OCI-LY1 (cell line): Measurements from ENCODE around the gene SLC15A5.

Source experiments
- H2AFZ ChIP-seq: fragments of 200-600 bp; sonication (generic), shearing (Covaris generic); 2 replicates; pipeline ENCODE4 v1.6.0; 2014; ENCODE audit warnings: antibody characterized with exemption, mild to moderate bottlenecking, low read length
- H3F3A ChIP-seq: fragments of 200-600 bp; sonication (generic), shearing (Covaris generic); 2 replicates; pipeline ENCODE4 v1.6.0; 2014; ENCODE audit warnings: mild to moderate bottlenecking, antibody characterized with exemption, low read length, moderate library complexity; ENCODE audit not compliant: insufficient read depth
- H3K27ac ChIP-seq: fragments of 200-600 bp; sonication (generic); 2 replicates; pipeline ENCODE4 v1.5.1; 2014; ENCODE audit warnings: low read length, mixed run types, mild to moderate bottlenecking, low read depth; ENCODE audit not compliant: poor library complexity, severe bottlenecking
- H3K27me3 ChIP-seq: fragments of 200-600 bp; sonication (generic); 2 replicates; pipeline ENCODE4 v1.6.0; 2014; ENCODE audit warnings: antibody characterized with exemption, mild to moderate bottlenecking, low read length, moderate library complexity; ENCODE audit not compliant: insufficient read depth
- H3K36me3 ChIP-seq: fragments of 200-600 bp; sonication (generic); 2 replicates; pipeline ENCODE4 v1.6.1; 2014; ENCODE audit warnings: mild to moderate bottlenecking, antibody characterized with exemption, low read length, moderate library complexity, mixed read lengths; ENCODE audit not compliant: insufficient read depth
- H3K4me1 ChIP-seq: fragments of 200-600 bp; sonication (generic); 2 replicates; pipeline ENCODE4 v1.5.1; 2014; ENCODE audit warnings: mild to moderate bottlenecking, low read length, moderate library complexity; ENCODE audit not compliant: insufficient read depth, severe bottlenecking
- H3K4me2 ChIP-seq: fragments of 200-600 bp; sonication (generic), shearing (Covaris generic); 2 replicates; pipeline ENCODE4 v1.6.1; 2014; ENCODE audit warnings: low read length
- H3K4me3 ChIP-seq: fragments of 200-600 bp; sonication (generic); 2 replicates; pipeline ENCODE4 v1.5.1; 2014; ENCODE audit warnings: low read length, low read depth, mild to moderate bottlenecking, mixed read lengths; ENCODE audit not compliant: poor library complexity, severe bottlenecking
- H3K79me2 ChIP-seq: fragments of 200-600 bp; shearing (Covaris generic); 2 replicates; pipeline ENCODE4 v1.6.1; 2016; ENCODE audit warnings: mixed run types, low read length, mixed read lengths; ENCODE audit not compliant: insufficient read depth
- H3K9ac ChIP-seq: fragments of 200-600 bp; sonication (generic), shearing (Covaris generic); 2 replicates; pipeline ENCODE4 v1.6.1; 2014; ENCODE audit warnings: mild to moderate bottlenecking, low read length, mixed read lengths
- H3K9me2 ChIP-seq: fragments of 200-600 bp; sonication (generic), shearing (Covaris generic); 2 replicates; pipeline ENCODE4 v1.6.1; 2014; ENCODE audit warnings: low read depth, mild to moderate bottlenecking, low read length, mixed read lengths
- H3K9me3 ChIP-seq: fragments of 200-600 bp; shearing (Covaris generic); 2 replicates; pipeline ENCODE4 v1.6.1; 2014; ENCODE audit warnings: low read length, mixed read lengths
- H4K20me1 ChIP-seq: fragments of 200-600 bp; sonication (generic), shearing (Covaris generic); 2 replicates; pipeline ENCODE4 v1.6.0; 2016; ENCODE audit warnings: mild to moderate bottlenecking, low read length; ENCODE audit not compliant: insufficient read depth
- CTCF ChIP-seq: fragments of 200-600 bp; sonication (generic), shearing (Covaris generic); IDR thresholded peaks from 2 replicates; pipeline ENCODE4 v1.5.1; 2017; ENCODE audit warnings: mild to moderate bottlenecking, antibody characterized with exemption, low read length, moderate library complexity, mixed read lengths
- EZH2 ChIP-seq: fragments of 200-600 bp; sonication (generic), shearing (Covaris generic); IDR thresholded peaks from 2 replicates; pipeline ENCODE4 v1.8.0; 2017; ENCODE audit warnings: borderline replicate concordance, mixed run types, mild to moderate bottlenecking, antibody characterized with exemption, low read length, moderate library complexity, mixed read lengths

The SLC15A5 gene

GRCh38 chr12:16272222-16272621 is 5.3 kb downstream of the SLC15A5 start:
- no peaks in the 10 kb centered on the region for H3K9me2 ChIP-seq
- H3K9me3 ChIP-seq: no peaks in the 10 kb centered on the region
- H3F3A ChIP-seq: no peaks in the 10 kb centered on the region
- no peak for TF ChIP-seq CTCF
- no peaks in the 10 kb centered on the region for H3K79me2 ChIP-seq
- no peak overlapping the region for H3K9ac ChIP-seq
- no peak overlapping the region for H3K4me3 ChIP-seq
- no peaks in the 10 kb centered on the region for H4K20me1 ChIP-seq
- H3K27ac ChIP-seq: no peak overlapping the region
- H3K4me1 ChIP-seq: no peaks in the 10 kb centered on the region
- H3K27me3 ChIP-seq: no peaks in the 10 kb centered on the region
- no peak overlapping the region for H3K4me2 ChIP-seq
- H2AFZ ChIP-seq: no peak overlapping the region
- H3K36me3 ChIP-seq: no peaks in the 10 kb centered on the region

- TF ChIP-seq CTCF (no peak), EZH2 (no peak)
Measured at GRCh38 chr12:16271062-16271461, 6.4 kb downstream of the SLC15A5 start.

GRCh38 chr12:16269946-16270345 is 7.5 kb downstream of the SLC15A5 start:
- TF ChIP-seq EZH2 (no peak), CTCF (no peak)
- Histone ChIP-seq H2AFZ (no peak overlapping the region), H3K4me2 (no peak overlapping the region), H3K36me3 (no peaks in the 10 kb centered on the region), H4K20me1 (no peaks in the 10 kb centered on the region), H3K27ac (no peak overlapping the region), H3K27me3 (no peaks in the 10 kb centered on the region), H3K9ac (no peak overlapping the region), H3F3A (no peaks in the 10 kb centered on the region), H3K9me3 (no peaks in the 10 kb centered on the region), H3K9me2 (no peaks in the 10 kb centered on the region), H3K4me3 (no peak overlapping the region), H3K4me1 (no peaks in the 10 kb centered on the region), H3K79me2 (no peaks in the 10 kb centered on the region)

More at GRCh38 chr12:16271062-16271461, 6.4 kb downstream of the SLC15A5 start:
- Histone ChIP-seq H2AFZ (no peak overlapping the region), H4K20me1 (no peaks in the 10 kb centered on the region), H3F3A (no peaks in the 10 kb centered on the region), H3K79me2 (no peaks in the 10 kb centered on the region), H3K9me2 (no peaks in the 10 kb centered on the region), H3K27me3 (no peaks in the 10 kb centered on the region), H3K9me3 (no peaks in the 10 kb centered on the region), H3K27ac (no peak overlapping the region), H3K4me3 (no peak overlapping the region), H3K36me3 (no peaks in the 10 kb centered on the region), H3K4me1 (no peaks in the 10 kb centered on the region), H3K4me2 (no peak overlapping the region), H3K9ac (no peak overlapping the region)
